ENCODE measurements around the gene AFP. TPM values are rescaled to one million over a fixed set of nuclear protein-coding genes. Genes with fewer than 3 reads are reported as not detected.

The AFP gene
- total and polyA plus RNA-seq, 2 of the 13 experiments (the other 11 are each of a cell fraction or from before 2014, with no cell fraction given): 9,434 to 13,105 TPM

- FAIRE-seq (no peak), DNase-seq (ENCODE audit: low spot score) (no peak), ATAC-seq (no peak)
- WGBS (ENCODE audit: low lambda C conversion rate): 13% methylated on average over 1 of the region's 1 CpG
- Histone ChIP-seq H3K27ac (ENCODE audit: extremely low read length, insufficient read depth, low read length) (peak overlapping the region; percentile 98), H3K4me2 (ENCODE audit: low read depth, low read length) (peak overlapping the region; percentile 82), H3K79me2 (ENCODE audit: insufficient read depth, low read length) (peaks cover 80% of the 10 kb centered on the region), H3K36me3 (replicated peaks in 1 of 2; ENCODE audit: control insufficient read depth in 1 of 2, insufficient read depth in 2 of 2, low read length in 2 of 2) (peaks cover 6 to 18% of the 10 kb centered on the region in 2 experiments), H3K4me1 (ENCODE audit: insufficient read depth, low read length) (peaks cover 72% of the 10 kb centered on the region), H3K4me3 (replicated peaks in 1 of 3; ENCODE audit: insufficient read depth in 1 of 3, low read depth in 2 of 3, low read length in 3 of 3) (peak overlapping the region; percentile 68 to 80 (median 70)), H4K20me1 (ENCODE audit: insufficient read depth, low read length) (peaks cover 3% of the 10 kb centered on the region; the same call in 1 of the 2 replicates), H3K9me3 (ENCODE audit: low read length) (no peaks in the 10 kb centered on the region), H3K9ac (ENCODE audit: insufficient read depth, low read depth, low read length) (peak overlapping the region; percentile 75), H2AFZ (ENCODE audit: low read length) (no peak overlapping the region), H3K27me3 (ENCODE audit: control insufficient read depth in 1 of 2, insufficient read depth in 2 of 2, low read length in 2 of 2) (no peaks in the 10 kb centered on the region)
- intact Hi-C loops (cut with micrococcal nuclease; ENCODE audit: unreplicated experiment) (loop anchor here (10.0 kb wide), 1 partner anchor 183 kb away; the partner anchor contains the start of gene ANKRD17), in situ Hi-C loops (cut with HindIII; ENCODE audit: extremely low pct_ligation_motif_present, low pct_unique_long_range_greater_than_20kb) (no loop called here)
- CTCF ChIA-PET (ENCODE audit: low intra/inter-chr PET ratio, low total read pairs): no interaction called here
- BruUV-seq (replicated peaks): no TSS peak
- POLR2A ChIA-PET: interaction anchor here (1.0 to 1.4 kb wide), 5 partner anchors 11 to 34 kb away, joined by 3 to 5 read pairs (median 3); partner anchors contain the start of gene ALB
- TF ChIP-seq CCAR2 (optimal IDR thresholded peaks at IDR 0.05; ENCODE audit: low read depth, low read length): no peak
- TF ChIP-seq TAF1 (CRISPR knock-in tag; IDR thresholded peaks at IDR 0.05): 0 out of 2 replicates have a peak, but pooled peaks have one; percentile 17
- no peak for TF ChIP-seq NFATC3 (CRISPR knock-in tag; IDR thresholded peaks at IDR 0.05)
- TF ChIP-seq GMEB2 (CRISPR knock-in tag; IDR thresholded peaks at IDR 0.05; ENCODE audit: low read depth): no peak
- TF ChIP-seq, protein P1, sequence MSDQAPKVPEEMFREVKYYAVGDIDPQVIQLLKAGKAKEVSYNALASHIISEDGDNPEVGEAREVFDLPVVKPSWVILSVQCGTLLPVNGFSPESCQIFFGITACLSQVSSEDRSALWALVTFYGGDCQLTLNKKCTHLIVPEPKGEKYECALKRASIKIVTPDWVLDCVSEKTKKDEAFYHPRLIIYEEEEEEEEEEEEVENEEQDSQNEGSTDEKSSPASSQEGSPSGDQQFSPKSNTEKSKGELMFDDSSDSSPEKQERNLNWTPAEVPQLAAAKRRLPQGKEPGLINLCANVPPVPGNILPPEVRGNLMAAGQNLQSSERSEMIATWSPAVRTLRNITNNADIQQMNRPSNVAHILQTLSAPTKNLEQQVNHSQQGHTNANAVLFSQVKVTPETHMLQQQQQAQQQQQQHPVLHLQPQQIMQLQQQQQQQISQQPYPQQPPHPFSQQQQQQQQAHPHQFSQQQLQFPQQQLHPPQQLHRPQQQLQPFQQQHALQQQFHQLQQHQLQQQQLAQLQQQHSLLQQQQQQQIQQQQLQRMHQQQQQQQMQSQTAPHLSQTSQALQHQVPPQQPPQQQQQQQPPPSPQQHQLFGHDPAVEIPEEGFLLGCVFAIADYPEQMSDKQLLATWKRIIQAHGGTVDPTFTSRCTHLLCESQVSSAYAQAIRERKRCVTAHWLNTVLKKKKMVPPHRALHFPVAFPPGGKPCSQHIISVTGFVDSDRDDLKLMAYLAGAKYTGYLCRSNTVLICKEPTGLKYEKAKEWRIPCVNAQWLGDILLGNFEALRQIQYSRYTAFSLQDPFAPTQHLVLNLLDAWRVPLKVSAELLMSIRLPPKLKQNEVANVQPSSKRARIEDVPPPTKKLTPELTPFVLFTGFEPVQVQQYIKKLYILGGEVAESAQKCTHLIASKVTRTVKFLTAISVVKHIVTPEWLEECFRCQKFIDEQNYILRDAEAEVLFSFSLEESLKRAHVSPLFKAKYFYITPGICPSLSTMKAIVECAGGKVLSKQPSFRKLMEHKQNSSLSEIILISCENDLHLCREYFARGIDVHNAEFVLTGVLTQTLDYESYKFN (CRISPR knock-in tag; conservative IDR thresholded peaks at IDR 0.05): no peak
- no peak for TF ChIP-seq ZNF232 (CRISPR knock-in tag; IDR thresholded peaks at IDR 0.05; ENCODE audit: borderline replicate concordance)
- TF ChIP-seq POLR2A (IDR thresholded peaks at IDR 0.05; ENCODE audit: insufficient read depth in 1 of 2, low read depth in 2 of 2, low read length in 2 of 2): peak in 1 of 2 experiments; percentile 18; a peak in 1 of 4 replicates
- TF ChIP-seq SMARCC2 (IDR thresholded peaks at IDR 0.05): no peak
- no peak for TF ChIP-seq SMYD3 (CRISPR knock-in tag; IDR thresholded peaks at IDR 0.05)
- TF ChIP-seq DMAP1 (CRISPR knock-in tag; IDR thresholded peaks at IDR 0.05): no peak
- TF ChIP-seq NFAT5 (CRISPR knock-in tag; IDR thresholded peaks at IDR 0.05): no peak
- TF ChIP-seq HDAC6 (IDR thresholded peaks at IDR 0.05; ENCODE audit: low read depth, low read length): peak; percentile 83; the same call in 1 of the 2 replicates
- no peak for TF ChIP-seq NKX3-1 (CRISPR knock-in tag; IDR thresholded peaks at IDR 0.05)
- no peak for TF ChIP-seq FLYWCH1 (CRISPR knock-in tag; IDR thresholded peaks at IDR 0.05)
Measured at GRCh38 chr4:73438048-73438447, 2.0 kb downstream of the AFP start.
